OCI-LY3 (cell line): ENCODE measurements around the gene STRADA.

Experiments
- H2AFZ ChIP-seq: fragments of 200-600, 300-600 bp; shearing (Covaris generic); 2 replicates; pipeline ENCODE4 v1.6.0; 2014; ENCODE audit warnings: antibody characterized with exemption, low read depth, low read length
- H3K27ac ChIP-seq: fragments of 200-600, 300-600 bp; sonication (generic); 2 replicates; pipeline ENCODE4 v1.5.1; 2014; ENCODE audit warnings: mild to moderate bottlenecking, low read length, moderate library complexity, mixed read lengths
- H3K27me3 ChIP-seq: fragments of 200-600, 300-600 bp; sonication (generic); 2 replicates; pipeline ENCODE4 v1.6.1; 2014; ENCODE audit warnings: low read depth, low read length, mixed read lengths
- H3K36me3 ChIP-seq: fragments of 200-600, 300-600 bp; sonication (generic); replicated peaks from 2 replicates; pipeline ENCODE3; 2014; ENCODE audit warnings: low read depth, low read length, mixed read lengths
- H3K4me1 ChIP-seq: fragments of 300-600, 200-600 bp; sonication (generic); 2 replicates; pipeline ENCODE4 v1.6.1; 2014; ENCODE audit warnings: low read length, mixed read lengths
- H3K4me2 ChIP-seq: fragments of 200-600, 300-600 bp; sonication (generic); 2 replicates; pipeline ENCODE4 v1.6.1; 2014; ENCODE audit warnings: low read length, mixed read lengths
- H3K4me3 ChIP-seq: fragments of 300-600, 200-600 bp; sonication (generic); 2 replicates; pipeline ENCODE4 v1.5.1; 2014; ENCODE audit warnings: antibody characterized with exemption, mild to moderate bottlenecking, low read length, moderate library complexity
- H3K79me2 ChIP-seq: fragments of 300-600, 200-600 bp; shearing (Covaris generic); 2 replicates; pipeline ENCODE4 v1.6.1; 2014; ENCODE audit warnings: mild to moderate bottlenecking, low read length, mixed read lengths
- H3K9ac ChIP-seq: fragments of 300-600, 200-600 bp; shearing (Covaris generic); 2 replicates; pipeline ENCODE4 v1.6.0; 2014; ENCODE audit warnings: mild to moderate bottlenecking, low read length, moderate library complexity
- H3K9me3 ChIP-seq: fragments of 200-600, 300-600 bp; shearing (Covaris generic); 2 replicates; pipeline ENCODE4 v1.6.1; 2014; ENCODE audit warnings: low read length, mixed read lengths; ENCODE audit not compliant: insufficient read depth
- H4K20me1 ChIP-seq: fragments of 200-600, 300-600 bp; sonication (generic); 2 replicates; pipeline ENCODE4 v1.6.1; 2016; ENCODE audit warnings: low read length, mixed read lengths; ENCODE audit not compliant: insufficient read depth
- CTCF ChIP-seq: fragments of 200-600, 300-600 bp; sonication (generic); IDR thresholded peaks from 2 replicates; pipeline ENCODE4 v1.5.1; 2014; ENCODE audit warnings: antibody characterized with exemption, low read length, low read depth
- EZH2phosphoT487 ChIP-seq: fragments of 200-600 bp; shearing (Covaris generic); IDR thresholded peaks from 2 replicates; pipeline ENCODE4 v1.6.1; 2018; ENCODE audit warnings: antibody characterized with exemption, mixed run types, low read depth

Gene STRADA

GRCh38 chr17:63659850-63660249 is 81.7 kb downstream of the STRADA start:
- no peak for TF ChIP-seq CTCF
- TF ChIP-seq EZH2phosphoT487 = no peak

GRCh38 chr17:63658366-63658765 is 83.2 kb downstream of the STRADA start:
- H2AFZ ChIP-seq = no peak overlapping the region
- no peaks in the 10 kb centered on the region for H3K4me1 ChIP-seq
- H3K36me3 ChIP-seq = peaks cover 2% of the 10 kb centered on the region
- no peak overlapping the region for H3K4me3 ChIP-seq
- H3K4me2 ChIP-seq = no peak overlapping the region
- TF ChIP-seq EZH2phosphoT487 (no peak), CTCF (no peak)
- no peaks in the 10 kb centered on the region for H3K27me3 ChIP-seq
- H3K9ac ChIP-seq = no peak overlapping the region
- H3K27ac ChIP-seq = no peak overlapping the region
- H3K9me3 ChIP-seq = no peaks in the 10 kb centered on the region
- H4K20me1 ChIP-seq = no peaks in the 10 kb centered on the region
- H3K79me2 ChIP-seq = no peaks in the 10 kb centered on the region

More at GRCh38 chr17:63659850-63660249, 81.7 kb downstream of the STRADA start:
- Histone ChIP-seq H2AFZ (no peak overlapping the region), H3K4me3 (no peak overlapping the region), H3K9me3 (no peaks in the 10 kb centered on the region), H3K4me2 (no peak overlapping the region), H3K9ac (no peak overlapping the region), H3K27me3 (no peaks in the 10 kb centered on the region), H4K20me1 (no peaks in the 10 kb centered on the region), H3K27ac (no peak overlapping the region), H3K4me1 (no peaks in the 10 kb centered on the region), H3K36me3 (no peaks in the 10 kb centered on the region), H3K79me2 (no peaks in the 10 kb centered on the region)

GRCh38 chr17:63657786-63658185 is 83.8 kb downstream of the STRADA start:
- Histone ChIP-seq H3K27me3 (no peaks in the 10 kb centered on the region), H3K36me3 (peaks cover 7% of the 10 kb centered on the region), H3K9ac (no peak overlapping the region), H3K79me2 (no peaks in the 10 kb centered on the region), H2AFZ (no peak overlapping the region), H3K4me2 (no peak overlapping the region), H3K4me3 (no peak overlapping the region), H3K27ac (no peak overlapping the region), H3K9me3 (no peaks in the 10 kb centered on the region), H3K4me1 (no peaks in the 10 kb centered on the region), H4K20me1 (no peaks in the 10 kb centered on the region)
- no peak for TF ChIP-seq CTCF
- no peak for TF ChIP-seq EZH2phosphoT487

GRCh38 chr17:63653050-63653449 is 88.5 kb downstream of the STRADA start:
- no peak for TF ChIP-seq EZH2phosphoT487
- TF ChIP-seq CTCF = no peak
- no peaks in the 10 kb centered on the region for H3K27me3 ChIP-seq
- no peak overlapping the region for H3K27ac ChIP-seq
- no peaks in the 10 kb centered on the region for H3K9me3 ChIP-seq
- H3K4me1 ChIP-seq = peaks cover 6% of the 10 kb centered on the region; the same call in 1 of the 2 replicates
- no peak overlapping the region for H3K9ac ChIP-seq
- H3K79me2 ChIP-seq = no peaks in the 10 kb centered on the region
- no peak overlapping the region for H2AFZ ChIP-seq
- no peak overlapping the region for H3K4me2 ChIP-seq
- peaks cover 7% of the 10 kb centered on the region for H3K36me3 ChIP-seq
- H4K20me1 ChIP-seq = no peaks in the 10 kb centered on the region
- H3K4me3 ChIP-seq = no peak overlapping the region
